NCI-H2196 (cell line): ENCODE data around the gene ADNP2.
A peak's percentile ranks its signal among the peaks of the same experiment; 100 is the strongest.

Source experiments
- DNase-seq: peaks from one replicate; lab custom pipeline; 2025; ENCODE audit not compliant: unreplicated experiment; lab: John Stamatoyannopoulos, UW

The ADNP2 gene

GRCh38 chr18:80108739-80109675 lies at the start of gene ADNP2:
TSS of gene ADNP2 (plus strand) at chr18:80109262. CDS start at chr18:80117543, 8,281 bp downstream.
- peak; percentile 96 for DNase-seq

GRCh38 chr18:80059945-80060344 lies 49.1 kb upstream of the ADNP2 start:
- DNase-seq: no peak

GRCh38 chr18:80065705-80066104 lies 43.4 kb upstream of the ADNP2 start:
- DNase-seq: no peak

GRCh38 chr18:80067321-80067720 lies 41.7 kb upstream of the ADNP2 start:
- no peak for DNase-seq

- no peak for DNase-seq
Observed at GRCh38 chr18:80067897-80068296, 41.2 kb upstream of the ADNP2 start.

- DNase-seq: no peak
Observed at GRCh38 chr18:80068571-80069272, 40.3 kb upstream of the ADNP2 start.

GRCh38 chr18:80070825-80071224 lies 38.2 kb upstream of the ADNP2 start:
- no peak for DNase-seq

- DNase-seq: no peak
Observed at GRCh38 chr18:80074183-80074582, 34.9 kb upstream of the ADNP2 start.

GRCh38 chr18:80074697-80075096 lies 34.4 kb upstream of the ADNP2 start:
- no peak for DNase-seq

GRCh38 chr18:80075940-80076339 lies 33.1 kb upstream of the ADNP2 start:
- no peak for DNase-seq

GRCh38 chr18:80076379-80076778 lies 32.7 kb upstream of the ADNP2 start:
- no peak for DNase-seq

- DNase-seq: no peak
Observed at GRCh38 chr18:80077873-80078272, 31.2 kb upstream of the ADNP2 start.

GRCh38 chr18:80086281-80086680 lies 22.8 kb upstream of the ADNP2 start:
- no peak for DNase-seq

- DNase-seq: no peak
Observed at GRCh38 chr18:80088036-80088435, 21.0 kb upstream of the ADNP2 start.

- no peak for DNase-seq
Observed at GRCh38 chr18:80088823-80089222, 20.2 kb upstream of the ADNP2 start.

GRCh38 chr18:80095414-80095813 lies 13.6 kb upstream of the ADNP2 start:
- DNase-seq: no peak

- no peak for DNase-seq
Observed at GRCh38 chr18:80096032-80096565, 13.0 kb upstream of the ADNP2 start.

- no peak for DNase-seq
Observed at GRCh38 chr18:80097201-80097600, 11.9 kb upstream of the ADNP2 start.

- DNase-seq: no peak
Observed at GRCh38 chr18:80103231-80103630, 5.8 kb upstream of the ADNP2 start.

GRCh38 chr18:80104364-80104779 lies 4.7 kb upstream of the ADNP2 start:
- DNase-seq: no peak

GRCh38 chr18:80105369-80106167 lies 3.5 kb upstream of the ADNP2 start:
- no peak for DNase-seq
